HG02943 (cell line): ENCODE results near the gene SEPTIN1.
"Not testable (repeated sequence)": the region's sequence is repeated elsewhere in the genome, so short reads cannot be mapped to it uniquely, and the experiment has no call there.

Experiments used
- ATAC-seq: cut with Tn5 transposase; IDR thresholded peaks from one replicate; pipeline ENCODE4 v1.9.1; 2021; ENCODE audit warnings: mild to moderate bottlenecking, low read depth, moderate library complexity; ENCODE audit not compliant: unreplicated experiment

The SEPTIN1 gene

GRCh38 chr16:30406795-30407101 is 24.4 kb upstream of the SEPTIN1 start:
- ATAC-seq = no peak

GRCh38 chr16:30401768-30402425 is 19.5 kb upstream of the SEPTIN1 start:
- ATAC-seq = no peak

- ATAC-seq = no peak
Observed at GRCh38 chr16:30399435-30400186, 17.2 kb upstream of the SEPTIN1 start.

- no peak for ATAC-seq
Observed at GRCh38 chr16:30398661-30399434, 16.5 kb upstream of the SEPTIN1 start.

GRCh38 chr16:30397776-30398660 is 15.7 kb upstream of the SEPTIN1 start:
- ATAC-seq = no peak

- ATAC-seq = no peak
Observed at GRCh38 chr16:30397056-30397455, 14.7 kb upstream of the SEPTIN1 start.

- ATAC-seq = not testable (repeated sequence)
Observed at GRCh38 chr16:30396627-30397026, 14.3 kb upstream of the SEPTIN1 start.

- no peak for ATAC-seq
Observed at GRCh38 chr16:30395992-30396585, 13.7 kb upstream of the SEPTIN1 start.

GRCh38 chr16:30395155-30395991 is 13.0 kb upstream of the SEPTIN1 start, which contains the start of gene ZNF48:
Gene ZNF48, plus strand, starts transcription at chr16:30395420. Its CDS starts 375 bp downstream, at chr16:30395795.
- no peak for ATAC-seq

- no peak for ATAC-seq
Observed at GRCh38 chr16:30394592-30395154, 12.3 kb upstream of the SEPTIN1 start.

GRCh38 chr16:30383521-30383920 is 1.2 kb upstream of the SEPTIN1 start:
- ATAC-seq = no peak

- ATAC-seq = no peak
Observed at GRCh38 chr16:30381291-30382041, 895 bp downstream of the SEPTIN1 start.

GRCh38 chr16:30380803-30381208 is 1.6 kb downstream of the SEPTIN1 start:
- no peak for ATAC-seq

GRCh38 chr16:30380072-30380802 is 2.1 kb downstream of the SEPTIN1 start:
- no peak for ATAC-seq

- no peak for ATAC-seq
Observed at GRCh38 chr16:30379158-30379783, 3.1 kb downstream of the SEPTIN1 start.

- peak; percentile 78 for ATAC-seq
Observed at GRCh38 chr16:30378236-30379157, 3.9 kb downstream of the SEPTIN1 start.
